SW 1271 (cell line): ENCODE results near the gene VSTM5.
"Not testable (repeated sequence)": the region's sequence is repeated elsewhere in the genome, so short reads cannot be mapped to it uniquely, and the experiment has no call there.

Source experiments
- DNase-seq, 2 experiments: peaks; one replicate each; lab custom pipeline; 2025; lab: John Stamatoyannopoulos, UW

Gene VSTM5

GRCh38 chr11:93850594-93851018 lies at the start of gene VSTM5:
Gene VSTM5, minus strand, starts transcription at chr11:93850618. Its CDS starts 116 bp downstream, at chr11:93850502.
- no peak for DNase-seq

- peak; percentile 44 to 89 for DNase-seq
Observed at GRCh38 chr11:93895106-93895862, 44.9 kb upstream of the VSTM5 start.

GRCh38 chr11:93890391-93891051 lies 40.1 kb upstream of the VSTM5 start:
- DNase-seq, result no peak

- DNase-seq, result no peak
Observed at GRCh38 chr11:93887111-93887510, 36.7 kb upstream of the VSTM5 start.

GRCh38 chr11:93879114-93879513 lies 28.7 kb upstream of the VSTM5 start:
- DNase-seq, result not testable (repeated sequence)

- no peak for DNase-seq
Observed at GRCh38 chr11:93875637-93876036, 25.2 kb upstream of the VSTM5 start.

GRCh38 chr11:93871526-93871925 lies 21.1 kb upstream of the VSTM5 start:
- no peak for DNase-seq

GRCh38 chr11:93870616-93871015 lies 20.2 kb upstream of the VSTM5 start:
- no peak for DNase-seq

- DNase-seq, result no peak
Observed at GRCh38 chr11:93869830-93870229, 19.4 kb upstream of the VSTM5 start.

- not testable (repeated sequence) for DNase-seq
Observed at GRCh38 chr11:93868404-93868803, 18.0 kb upstream of the VSTM5 start.

- DNase-seq, result no peak
Observed at GRCh38 chr11:93861808-93862207, 11.4 kb upstream of the VSTM5 start.

GRCh38 chr11:93858121-93858775 lies 7.8 kb upstream of the VSTM5 start:
- no peak for DNase-seq

GRCh38 chr11:93857413-93858120 lies 7.1 kb upstream of the VSTM5 start:
- no peak for DNase-seq

GRCh38 chr11:93852242-93852641 lies 1.8 kb upstream of the VSTM5 start:
- DNase-seq, result no peak

- DNase-seq, result no peak
Observed at GRCh38 chr11:93849751-93850593, 446 bp downstream of the VSTM5 start.

- no peak for DNase-seq
Observed at GRCh38 chr11:93849201-93849600, 1.2 kb downstream of the VSTM5 start.

- DNase-seq, result peak in 1 of 2 experiments; percentile 34
Observed at GRCh38 chr11:93846411-93846810, 4.0 kb downstream of the VSTM5 start.

GRCh38 chr11:93845181-93846092 lies 5.0 kb downstream of the VSTM5 start:
- no peak for DNase-seq

- no peak for DNase-seq
Observed at GRCh38 chr11:93844568-93844967, 5.8 kb downstream of the VSTM5 start.

- no peak for DNase-seq
Observed at GRCh38 chr11:93843906-93844305, 6.5 kb downstream of the VSTM5 start.
